ENCODE measurements around the gene IL6ST. TPM values are rescaled to one million over a fixed set of nuclear protein-coding genes. Genes with fewer than 3 reads are reported as not detected.

Gene IL6ST
- polyA plus RNA-seq, 1 donor (not counting 4 experiments of a cell fraction or from before 2014, with no cell fraction given) = 41.3 TPM

DNA sequence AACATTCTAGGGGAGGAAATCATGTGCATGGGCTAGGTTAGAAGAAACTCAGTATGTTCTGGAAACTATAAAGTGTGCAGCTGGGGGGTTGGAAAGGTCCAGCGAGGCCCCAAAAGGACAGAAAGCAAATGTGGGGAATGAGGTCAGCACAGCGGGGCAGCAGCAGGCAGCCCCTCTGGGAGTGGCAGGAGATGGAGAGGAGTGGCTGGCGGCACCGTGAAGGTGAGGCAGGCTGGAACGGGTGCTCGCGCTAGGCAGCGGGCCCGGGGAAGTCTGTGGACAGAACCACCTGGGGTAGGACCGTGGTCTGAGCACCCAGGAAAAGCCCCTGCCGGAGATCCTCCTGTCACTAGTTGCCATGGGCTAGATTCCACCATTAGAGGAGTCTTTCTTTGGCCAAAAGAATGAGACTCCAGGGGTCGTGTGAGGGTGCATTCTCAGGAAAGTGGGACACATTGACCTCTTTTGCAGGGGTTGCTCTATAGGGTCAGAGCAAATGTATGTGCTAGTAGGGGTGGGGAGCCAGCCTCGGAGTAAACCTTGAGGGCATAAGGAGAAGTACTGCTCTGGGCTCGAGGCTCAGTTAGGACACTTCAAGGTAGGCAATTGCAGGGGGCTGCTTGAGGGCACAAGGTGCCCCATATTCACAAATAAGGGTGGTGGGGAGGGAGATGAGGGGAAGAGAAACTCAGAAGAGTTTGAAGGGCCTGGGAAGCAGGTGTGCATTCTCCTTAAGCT, 61.2 kb downstream of the IL6ST start:
- Histone ChIP-seq H3K36me3 (ENCODE audit: control insufficient read depth in 2 of 2, extremely low read depth in 1 of 2, insufficient read depth in 2 of 2, low read length in 2 of 2) (no peaks in the 10 kb centered on the region), H2AFZ (ENCODE audit: control insufficient read depth, low read length) (no peak overlapping the region), H3K79me2 (ENCODE audit: control insufficient read depth, insufficient read depth, low read length) (no peaks in the 10 kb centered on the region), H3K27me3 (ENCODE audit: control insufficient read depth, extremely low read depth, insufficient read depth, low read length) (no peaks in the 10 kb centered on the region), H3K4me3 (ENCODE audit: control insufficient read depth in 2 of 3, extremely low read depth in 1 of 3, insufficient read depth in 2 of 3, low read depth in 1 of 3, low read length in 3 of 3) (no peak overlapping the region), H3K4me2 (ENCODE audit: control insufficient read depth, extremely low read depth, insufficient read depth, low read depth, low read length) (no peak overlapping the region), H3K9ac (ENCODE audit: control insufficient read depth, extremely low read depth, insufficient read depth, low read length) (no peak overlapping the region), H3K9me1 (ENCODE audit: control insufficient read depth, extremely low read depth, insufficient read depth, low read length) (no peaks in the 10 kb centered on the region), H3K4me1 (ENCODE audit: control insufficient read depth, extremely low read depth, insufficient read depth, low read length) (no peaks in the 10 kb centered on the region), H3K27ac (ENCODE audit: control insufficient read depth, insufficient read depth, low read length) (no peak overlapping the region), H3K9me3 (ENCODE audit: control insufficient read depth, low read depth, low read length) (no peaks in the 10 kb centered on the region), H4K20me1 (ENCODE audit: control insufficient read depth, extremely low read depth, insufficient read depth, low read length) (no peaks in the 10 kb centered on the region)
- dilution Hi-C loops (cut with MboI; ENCODE audit: extremely low pct_ligation_motif_present, low sequenced_read_pairs) = no loop called here
- FAIRE-seq (no peak), DNase-seq (ENCODE audit: low read depth, low spot score) (no peak)
- TF ChIP-seq EZH2 (IDR thresholded peaks at IDR 0.05; ENCODE audit: low read length) = no peak
- TF ChIP-seq, protein P1, sequence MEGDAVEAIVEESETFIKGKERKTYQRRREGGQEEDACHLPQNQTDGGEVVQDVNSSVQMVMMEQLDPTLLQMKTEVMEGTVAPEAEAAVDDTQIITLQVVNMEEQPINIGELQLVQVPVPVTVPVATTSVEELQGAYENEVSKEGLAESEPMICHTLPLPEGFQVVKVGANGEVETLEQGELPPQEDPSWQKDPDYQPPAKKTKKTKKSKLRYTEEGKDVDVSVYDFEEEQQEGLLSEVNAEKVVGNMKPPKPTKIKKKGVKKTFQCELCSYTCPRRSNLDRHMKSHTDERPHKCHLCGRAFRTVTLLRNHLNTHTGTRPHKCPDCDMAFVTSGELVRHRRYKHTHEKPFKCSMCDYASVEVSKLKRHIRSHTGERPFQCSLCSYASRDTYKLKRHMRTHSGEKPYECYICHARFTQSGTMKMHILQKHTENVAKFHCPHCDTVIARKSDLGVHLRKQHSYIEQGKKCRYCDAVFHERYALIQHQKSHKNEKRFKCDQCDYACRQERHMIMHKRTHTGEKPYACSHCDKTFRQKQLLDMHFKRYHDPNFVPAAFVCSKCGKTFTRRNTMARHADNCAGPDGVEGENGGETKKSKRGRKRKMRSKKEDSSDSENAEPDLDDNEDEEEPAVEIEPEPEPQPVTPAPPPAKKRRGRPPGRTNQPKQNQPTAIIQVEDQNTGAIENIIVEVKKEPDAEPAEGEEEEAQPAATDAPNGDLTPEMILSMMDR (optimal IDR thresholded peaks at IDR 0.05 in 1 of 3, IDR thresholded peaks at IDR 0.05 in 1 of 3, conservative IDR thresholded peaks at IDR 0.05 in 1 of 3; ENCODE audit: extremely low read depth in 1 of 3, insufficient read depth in 2 of 3, low read length in 3 of 3) = no peak

DNA sequence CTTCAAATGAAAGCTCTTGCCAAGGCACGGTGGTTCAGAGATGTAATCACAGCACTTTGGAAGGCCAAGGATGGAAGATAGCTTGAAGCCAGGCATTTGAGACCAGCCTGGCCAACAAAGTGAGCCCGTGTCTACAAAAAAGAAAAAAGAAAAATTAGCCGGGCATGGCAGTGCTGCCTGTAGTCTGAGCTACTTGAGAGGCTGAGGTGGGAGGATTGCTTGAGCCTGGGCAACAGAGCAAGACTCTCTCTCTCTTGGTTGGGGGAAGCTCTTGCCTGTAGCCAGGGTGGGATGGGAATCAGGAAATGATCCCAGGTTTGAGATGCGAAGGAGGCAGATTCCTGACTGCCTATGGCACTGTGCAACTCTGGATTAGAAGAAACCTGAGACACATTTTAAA, 62.1 kb downstream of the IL6ST start:
- Histone ChIP-seq H3K27me3 (ENCODE audit: control insufficient read depth, extremely low read depth, insufficient read depth, low read length) (no peaks in the 10 kb centered on the region), H3K79me2 (ENCODE audit: control insufficient read depth, insufficient read depth, low read length) (no peaks in the 10 kb centered on the region), H4K20me1 (ENCODE audit: control insufficient read depth, extremely low read depth, insufficient read depth, low read length) (no peaks in the 10 kb centered on the region), H3K27ac (ENCODE audit: control insufficient read depth, insufficient read depth, low read length) (no peak overlapping the region), H3K9me1 (ENCODE audit: control insufficient read depth, extremely low read depth, insufficient read depth, low read length) (no peaks in the 10 kb centered on the region), H3K4me2 (ENCODE audit: control insufficient read depth, extremely low read depth, insufficient read depth, low read depth, low read length) (no peak overlapping the region), H3K36me3 (ENCODE audit: control insufficient read depth in 2 of 2, extremely low read depth in 1 of 2, insufficient read depth in 2 of 2, low read length in 2 of 2) (no peaks in the 10 kb centered on the region), H2AFZ (ENCODE audit: control insufficient read depth, low read length) (no peak overlapping the region), H3K9me3 (ENCODE audit: control insufficient read depth, low read depth, low read length) (no peaks in the 10 kb centered on the region), H3K4me3 (ENCODE audit: control insufficient read depth in 2 of 3, extremely low read depth in 1 of 3, insufficient read depth in 2 of 3, low read depth in 1 of 3, low read length in 3 of 3) (no peak overlapping the region), H3K9ac (ENCODE audit: control insufficient read depth, extremely low read depth, insufficient read depth, low read length) (no peak overlapping the region), H3K4me1 (ENCODE audit: control insufficient read depth, extremely low read depth, insufficient read depth, low read length) (no peaks in the 10 kb centered on the region)
- DNase-seq (ENCODE audit: low read depth, low spot score) = no peak
- TF ChIP-seq, protein P1 (optimal IDR thresholded peaks at IDR 0.05 in 1 of 3, IDR thresholded peaks at IDR 0.05 in 1 of 3, conservative IDR thresholded peaks at IDR 0.05 in 1 of 3; ENCODE audit: extremely low read depth in 1 of 3, insufficient read depth in 2 of 3, low read length in 3 of 3) = no peak
- no peak for TF ChIP-seq EZH2 (IDR thresholded peaks at IDR 0.05; ENCODE audit: low read length)
- dilution Hi-C loops (cut with MboI; ENCODE audit: extremely low pct_ligation_motif_present, low sequenced_read_pairs) = no loop called here
- FAIRE-seq = no peak

Measured in keratinocyte (primary cell).